OCI-LY7 (cell line): ENCODE measurements around the gene SLC9A9.

Source experiments
- EZH2phosphoT487 ChIP-seq: fragments of 200-600 bp; sonication (generic); IDR thresholded peaks from 2 replicates; pipeline ENCODE4 v1.6.1; 2018; ENCODE audit warnings: low read depth, borderline replicate concordance, mild to moderate bottlenecking, mixed run types, antibody characterized with exemption, low read length, moderate library complexity, mixed read lengths
- TF ChIP-seq, protein P1 (sequence below): fragments of 200-600 bp; sonication (generic); conservative IDR thresholded peaks from 2 replicates; pipeline ENCODE4 v1.5.1; 2014; ENCODE audit warnings: mild to moderate bottlenecking, antibody characterized with exemption, low read length, moderate library complexity, mixed read lengths

GRCh38 chr3:143358793-143359491, 489.3 kb downstream of the SLC9A9 start:
- TF ChIP-seq, protein P1, sequence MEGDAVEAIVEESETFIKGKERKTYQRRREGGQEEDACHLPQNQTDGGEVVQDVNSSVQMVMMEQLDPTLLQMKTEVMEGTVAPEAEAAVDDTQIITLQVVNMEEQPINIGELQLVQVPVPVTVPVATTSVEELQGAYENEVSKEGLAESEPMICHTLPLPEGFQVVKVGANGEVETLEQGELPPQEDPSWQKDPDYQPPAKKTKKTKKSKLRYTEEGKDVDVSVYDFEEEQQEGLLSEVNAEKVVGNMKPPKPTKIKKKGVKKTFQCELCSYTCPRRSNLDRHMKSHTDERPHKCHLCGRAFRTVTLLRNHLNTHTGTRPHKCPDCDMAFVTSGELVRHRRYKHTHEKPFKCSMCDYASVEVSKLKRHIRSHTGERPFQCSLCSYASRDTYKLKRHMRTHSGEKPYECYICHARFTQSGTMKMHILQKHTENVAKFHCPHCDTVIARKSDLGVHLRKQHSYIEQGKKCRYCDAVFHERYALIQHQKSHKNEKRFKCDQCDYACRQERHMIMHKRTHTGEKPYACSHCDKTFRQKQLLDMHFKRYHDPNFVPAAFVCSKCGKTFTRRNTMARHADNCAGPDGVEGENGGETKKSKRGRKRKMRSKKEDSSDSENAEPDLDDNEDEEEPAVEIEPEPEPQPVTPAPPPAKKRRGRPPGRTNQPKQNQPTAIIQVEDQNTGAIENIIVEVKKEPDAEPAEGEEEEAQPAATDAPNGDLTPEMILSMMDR: no peak
- no peak for TF ChIP-seq EZH2phosphoT487
